Adrenal gland (tissue), 12 donors: ENCODE data around the gene POPDC2. TPM values are rescaled to one million over a fixed set of nuclear protein-coding genes. Genes with fewer than 3 reads are reported as not detected.

Experiments used
- DNase-seq, 7 donors: peaks; one replicate each; pipeline ENCODE4 v3.0.0-alpha.2; 2019 to 2020
- H3K27ac ChIP-seq, 5 donors: fragments of 200-600 bp; sonication (generic) in 4 of 5; 1 replicate in 3 of 5; 2 replicates in 2 of 5; pipeline versions ENCODE4 v1.5.1 to v1.8.0; 2016 to 2020; ENCODE audit warnings: mild to moderate bottlenecking in 1 of 5
- H3K27me3 ChIP-seq: fragments of 200-600 bp; 2 replicates; pipeline ENCODE4 v1.8.0; 2021
- H3K36me3 ChIP-seq, 2 donors: fragments of 200-600 bp; replicated peaks in 1 of 2; 1 replicate in 1 of 2; 2 replicates in 1 of 2; pipeline versions ENCODE4 v1.5.1 to v1.8.0; 2018 to 2022
- H3K4me1 ChIP-seq, 2 donors: fragments of 200-600 bp; replicated peaks in 1 of 2; 1 replicate in 1 of 2; 2 replicates in 1 of 2; pipeline versions ENCODE4 v1.5.1 to v1.8.0; 2018 to 2021
- H3K4me3 ChIP-seq, 4 donors: fragments of 200-600 bp; sonication (generic) in 3 of 4; one replicate each; pipeline ENCODE4 v1.5.1; 2016 to 2018
- H3K9me3 ChIP-seq, 3 donors: fragments of 200-600 bp; sonication (generic) in 1 of 3; replicated peaks in 1 of 3; 1 replicate in 2 of 3; 2 replicates in 1 of 3; pipeline versions ENCODE4 v1.5.1 to v1.8.0; 2016 to 2021
- CTCF ChIP-seq, 6 experiments: fragments of 450-650 bp in 4 of 6; fragments of 200-600 bp in 2 of 6; sonication (generic) in 1 of 6; IDR thresholded peaks; 1 replicate in 5 of 6; 2 replicates in 1 of 6; pipeline versions ENCODE4 v1.5.1 to v1.8.0; 2016 to 2021; ENCODE audit warnings: antibody characterized with exemption in 6 of 6, mild to moderate bottlenecking in 2 of 6, moderate library complexity in 1 of 6
- POLR2A ChIP-seq, 2 donors: fragments of 450-650 bp; IDR thresholded peaks; one replicate each; pipeline ENCODE4 v1.6.1; 2017; ENCODE audit warnings: antibody characterized with exemption in 2 of 2, mild to moderate bottlenecking in 2 of 2, moderate library complexity in 1 of 2
- WGBS, 4 donors: extraction: QIAGEN DNeasy Blood & Tissue Kit in 2 of 4; methylation state at CpG; one replicate each; pipeline versions ENCODE4 v1.1.5 to v1.1.7; 2013 to 2017; 5-methylcytosine and 5-hydroxymethylcytosine counted together
- intact Hi-C, 2 donors: fragments of 100-400 bp; cut with DNase I; formaldehyde crosslinking; loops; one replicate each; pipeline versions ENCODE4 v1.14.1 to v1.15.0; 2022 to 2023
- polyA plus RNA-seq, 3 donors: library from polyadenylated mRNA; stranded (reverse); fragments of 200-250 nt in 2 of 3; fragments of 350-450 nt in 1 of 3; fragmentation: Illumina TruSeq in 1 of 3; extraction: RNeasy Lipid Tissue Mini Kit (QIAGEN cat#74804) in 1 of 3; gene quantifications; one replicate each; pipeline ENCODE4 v1.2.3, GENCODE V29; 2013 to 2014
- total RNA-seq, 9 donors: library from RNA; depleted of rRNA in 4 of 9; stranded (reverse); fragments of >200 nt in 4 of 9; fragments of 120-200 nt in 1 of 9; fragmentation: NEBNext Ultra II Directional in 1 of 9; extraction: Animal tissue kit (Norgen Biotek cat#: 25700) in 1 of 9; gene quantifications; one replicate each; pipeline versions ENCODE4 v1.1.0 to v1.2.4, GENCODE V29; 2013 to 2023
- donor health status: healthy with polysubstance abuse.
- donor health status: Bipolar disorder and iron deficiency.
- donor health status: DM: yes; HTN: yes; CAD: no.
- donor health status: DM: no; HTN: no; CAD: no.
- donor health status: DM: no; HTN: no; CAD: no.
- donor health status: DM: yes; HTN: yes; CAD: no.

POPDC2 gene
- total and polyA plus RNA-seq, 12 donors, result 1.3 to 17.5 (median 3.3) TPM

GRCh38 chr3:119673875-119674274 lies 13.5 kb upstream of the POPDC2 start:
- peaks cover 0 to 30% of the 10 kb centered on the region in 2 donors for H3K36me3 ChIP-seq
- H3K9me3 ChIP-seq, result no peaks in the 10 kb centered on the region
- no peak for TF ChIP-seq CTCF (IDR thresholded peaks at IDR 0.05)
- no peak overlapping the region for H3K27ac ChIP-seq
- intact Hi-C loops, result loop anchor here in 1 of 2 donors (10.0 kb wide), 1 partner anchor 69 kb away; no protein-coding TSS in a partner anchor
- H3K4me1 ChIP-seq, result peaks cover 21 to 43% of the 10 kb centered on the region in 2 donors
- DNase-seq, result no peak
- H3K4me3 ChIP-seq, result no peak overlapping the region
- no peaks in the 10 kb centered on the region for H3K27me3 ChIP-seq
- WGBS, 4 donors, result 63 to 96% (median 89%) methylated on average over 3 to 18 of the region's 18 CpGs

- Histone ChIP-seq H3K4me3 (no peak overlapping the region), H3K27me3 (no peaks in the 10 kb centered on the region), H3K36me3 (peaks cover 0 to 30% of the 10 kb centered on the region in 2 donors), H3K9me3 (no peaks in the 10 kb centered on the region), H3K4me1 (peaks cover 21 to 43% of the 10 kb centered on the region in 2 donors), H3K27ac (peak overlapping the region in 2 of 5 donors; percentile 15 to 63)
- no peak for DNase-seq
- intact Hi-C loops, result loop anchor here in 1 of 2 donors (10.0 kb wide), 1 partner anchor 68 kb away; no protein-coding TSS in a partner anchor
- WGBS, 4 donors, result 78 to 88% (median 85%) methylated on average over 2 of the region's 2 CpGs
- no peak for TF ChIP-seq POLR2A (IDR thresholded peaks at IDR 0.05)
- TF ChIP-seq CTCF (IDR thresholded peaks at IDR 0.05), result no peak
Measured at GRCh38 chr3:119672776-119673175, 12.4 kb upstream of the POPDC2 start.

- Histone ChIP-seq H3K27me3 (no peaks in the 10 kb centered on the region), H3K27ac (peak overlapping the region in 4 of 5 donors; percentile 35 to 83 (median 66)), H3K9me3 (no peaks in the 10 kb centered on the region), H3K36me3 (peaks cover 0 to 30% of the 10 kb centered on the region in 2 donors), H3K4me1 (peaks cover 13 to 28% of the 10 kb centered on the region in 2 donors), H3K4me3 (no peak overlapping the region)
- 72 to 77% (median 75%) methylated on average over 5 of the region's 5 CpGs for WGBS, 4 donors
- TF ChIP-seq POLR2A (IDR thresholded peaks at IDR 0.05) (no peak), CTCF (IDR thresholded peaks at IDR 0.05) (no peak)
- DNase-seq, result peak; percentile 47 to 77 (median 69)
- intact Hi-C loops, result loop anchor here in 1 of 2 donors (10.0 kb wide), 1 partner anchor 65 kb away; no protein-coding TSS in a partner anchor
Measured at GRCh38 chr3:119669906-119670570, 9.6 kb upstream of the POPDC2 start.

- TF ChIP-seq POLR2A (IDR thresholded peaks at IDR 0.05), result no peak
- no peak for TF ChIP-seq CTCF (IDR thresholded peaks at IDR 0.05)
- intact Hi-C loops, result no loop called here
- 86 to 93% (median 91%) methylated on average over 6 of the region's 6 CpGs for WGBS, 4 donors
- Histone ChIP-seq H3K27me3 (no peaks in the 10 kb centered on the region), H3K36me3 (peaks cover 0 to 2% of the 10 kb centered on the region in 2 donors), H3K4me1 (peaks cover 31 to 37% of the 10 kb centered on the region in 2 donors), H3K4me3 (no peak overlapping the region), H3K27ac (no peak overlapping the region), H3K9me3 (no peaks in the 10 kb centered on the region)
- no peak for DNase-seq
Measured at GRCh38 chr3:119665954-119666559, 5.7 kb upstream of the POPDC2 start.
